Activated CD4-positive, alpha-beta T cell treated with anti-CD3 and anti-CD28 coated beads, Interleukin-10, Interleukin-2, amounts not matched to agents 100 ng/mL and 50 ng/mL, durations not matched to agents 16 hours and 8 hours (primary cell): ENCODE results near the gene GPRC5C.

ENCODE experiments used
- DNase-seq: peaks from one replicate; pipeline ENCODE4 v3.0.0-alpha.2; 2020

Gene GPRC5C

GRCh38 chr17:74408262-74408661, 23.6 kb upstream of the GPRC5C start:
- no peak for DNase-seq

- DNase-seq: no peak
These were observed 23.1 kb upstream of the GPRC5C start for GRCh38 chr17:74408815-74409214.

GRCh38 chr17:74410001-74410443, 21.9 kb upstream of the GPRC5C start:
- no peak for DNase-seq

- DNase-seq: no peak
These were observed 19.3 kb upstream of the GPRC5C start for GRCh38 chr17:74412581-74412980.

- no peak for DNase-seq
These were observed 18.4 kb upstream of the GPRC5C start for GRCh38 chr17:74413491-74413890.

- DNase-seq: no peak
These were observed 17.4 kb upstream of the GPRC5C start for GRCh38 chr17:74414510-74414909.

GRCh38 chr17:74415608-74416396, 16.1 kb upstream of the GPRC5C start:
- no peak for DNase-seq

- DNase-seq: peak; percentile 18
These were observed 14.5 kb upstream of the GPRC5C start for GRCh38 chr17:74417178-74418045.

GRCh38 chr17:74419928-74420411, 11.9 kb upstream of the GPRC5C start:
- no peak for DNase-seq

- DNase-seq: no peak
These were observed 7.8 kb upstream of the GPRC5C start for GRCh38 chr17:74424117-74424516.

- DNase-seq: no peak
These were observed 7.2 kb upstream of the GPRC5C start for GRCh38 chr17:74424657-74425056.

- DNase-seq: no peak
These were observed 5.3 kb upstream of the GPRC5C start for GRCh38 chr17:74426551-74427047.

GRCh38 chr17:74427048-74427762, 4.7 kb upstream of the GPRC5C start:
- DNase-seq: no peak

- DNase-seq: no peak
These were observed 4.1 kb upstream of the GPRC5C start for GRCh38 chr17:74427763-74428153.

- DNase-seq: no peak
These were observed 2.1 kb upstream of the GPRC5C start for GRCh38 chr17:74429604-74430384.

GRCh38 chr17:74430385-74430705, 1.5 kb upstream of the GPRC5C start:
- no peak for DNase-seq

- DNase-seq: no peak
These were observed 951 bp upstream of the GPRC5C start for GRCh38 chr17:74430706-74431567.

- no peak for DNase-seq
These were observed 469 bp downstream of the GPRC5C start for GRCh38 chr17:74432424-74432690.

- no peak for DNase-seq
These were observed 991 bp downstream of the GPRC5C start for GRCh38 chr17:74432766-74433391.

GRCh38 chr17:74433421-74434121, 1.7 kb downstream of the GPRC5C start:
- no peak for DNase-seq
